Panc1 (cell line): ENCODE data around the gene EEIG2. TPM values are rescaled to one million over a fixed set of nuclear protein-coding genes. Genes with fewer than 3 reads are reported as not detected.
A peak's percentile ranks its signal among the peaks of the same experiment; 100 is the strongest.

Experiments
- ATAC-seq: fragments of 200-7000 bp; cut with Tn5 transposase; 2 replicates; pipeline ENCODE4 v1.9.1; 2020; ENCODE audit warnings: mild to moderate bottlenecking, moderate library complexity
- BruUV-seq: library from RNA; stranded (reverse); fragments of 400-500 nt; replicated peaks from 2 replicates; lab custom pipeline; 2021; lab: Mats Ljungman, UMichigan
- CTCF ChIA-PET: fragments of 300-600 bp; sonication (Branson Sonifier 250); formaldehyde crosslinking; loops from one replicate; lab custom pipeline; 2022; ENCODE audit warnings: antibody characterized with exemption; lab: Charles Lee
- POLR2A ChIA-PET: fragments of 300-600 bp; sonication (Branson Sonifier 250); formaldehyde crosslinking; loops from one replicate; lab custom pipeline; 2022; ENCODE audit warnings: antibody characterized with exemption; lab: Charles Lee
- DNase-seq: peaks from one replicate; pipeline ENCODE4 v3.0.0-alpha.2; 2010; ENCODE audit warnings: low read depth, low spot score
- H3K27ac ChIP-seq: 2 replicates; pipeline ENCODE4 v1.5.1; 2011; ENCODE audit warnings: mild to moderate bottlenecking, low read length, inconsistent platforms
- H3K27me3 ChIP-seq: fragments of 200-500 bp; sonication (Bioruptor generic); 2 replicates; pipeline ENCODE4 v1.6.0; 2014; ENCODE audit warnings: low read length, inconsistent platforms; ENCODE audit not compliant: control insufficient read depth, insufficient read depth
- H3K36me3 ChIP-seq: fragments of 200-500 bp; sonication (Bioruptor generic); 2 replicates; pipeline ENCODE4 v1.5.1; 2014; ENCODE audit warnings: inconsistent platforms, mild to moderate bottlenecking, low read length, moderate library complexity; ENCODE audit not compliant: control insufficient read depth, insufficient read depth
- H3K4me1 ChIP-seq: 2 replicates; pipeline ENCODE4 v1.5.1; 2011; ENCODE audit warnings: inconsistent platforms, mild to moderate bottlenecking, low read length, moderate library complexity; ENCODE audit not compliant: control insufficient read depth, insufficient read depth
- H3K4me3 ChIP-seq, 2 experiments: 2 replicates each; pipeline ENCODE4 v1.5.1; 2011 to 2012; ENCODE audit warnings: low read depth in 2 of 2, low read length in 2 of 2, mild to moderate bottlenecking in 2 of 2, inconsistent platforms in 1 of 2, moderate library complexity in 1 of 2
- H3K9me3 ChIP-seq: fragments of 200-500 bp; sonication (Bioruptor generic); 2 replicates; pipeline ENCODE4 v1.5.1; 2014; ENCODE audit warnings: low read depth, mild to moderate bottlenecking, inconsistent platforms, low read length, moderate library complexity; ENCODE audit not compliant: control insufficient read depth, insufficient read depth
- CTCF ChIP-seq: fragments of 450-650 bp; IDR thresholded peaks from 2 replicates; pipeline ENCODE4 v1.5.1; 2017; ENCODE audit warnings: mild to moderate bottlenecking
- POLR2AphosphoS5 ChIP-seq: IDR thresholded peaks from 2 replicates; pipeline ENCODE4 v1.6.1; 2012; ENCODE audit warnings: mild to moderate bottlenecking, low read depth, low read length, moderate library complexity
- REST ChIP-seq, 2 experiments: IDR thresholded peaks; 2 replicates each; pipeline ENCODE4 v1.6.1; 2011 to 2012; ENCODE audit warnings: low read depth in 2 of 2, control low read depth in 1 of 2, low read length in 1 of 2, mild to moderate bottlenecking in 1 of 2, moderate library complexity in 1 of 2; ENCODE audit not compliant: insufficient read depth in 1 of 2
- SIN3A ChIP-seq: IDR thresholded peaks from 2 replicates; pipeline ENCODE4 v1.6.1; 2012; ENCODE audit warnings: low read depth, mild to moderate bottlenecking, low read length, moderate library complexity, borderline replicate concordance; ENCODE audit not compliant: insufficient read depth
- TCF7L2 ChIP-seq: IDR thresholded peaks from 2 replicates; pipeline ENCODE4 v1.6.1; 2011; ENCODE audit warnings: mild to moderate bottlenecking, low read depth, low read length, inconsistent platforms
- in situ Hi-C: cut with HindIII; loops from 2 replicates; pipeline ENCODE4 v1.10.0; 2016; ENCODE audit warnings: low sequenced_read_pairs, low pct_unique_long_range_greater_than_20kb
- intact Hi-C: fragments of 100-400 bp; cut with micrococcal nuclease; formaldehyde crosslinking; loops from one replicate; pipeline ENCODE4 v1.10.0; 2022; ENCODE audit not compliant: unreplicated experiment
- total RNA-seq: library from RNA; stranded (reverse); gene quantifications from one replicate; pipeline ENCODE4 v1.2.1, GENCODE V29; 2021; ENCODE audit not compliant: unreplicated experiment

Gene EEIG2
- total RNA-seq, 1 experiment from 2014 or later, result 5.4 TPM

- ChIA-PET POLR2A (no interaction called here), CTCF (no interaction called here)
- no peak overlapping the region for H3K4me3 ChIP-seq
- DNase-seq (no peak), ATAC-seq (peak; percentile 85)
- no peaks in the 10 kb centered on the region for H3K27me3 ChIP-seq
- no peaks in the 10 kb centered on the region for H3K36me3 ChIP-seq
- TF ChIP-seq TCF7L2 (no peak), SIN3A (no peak), CTCF (peak; percentile 62), REST (IDR thresholded peaks at IDR 0.05; ENCODE audit: insufficient read depth in 1 of 2, low read depth in 2 of 2, low read length in 1 of 2) (no peak)
- BruUV-seq, result no TSS peak
- H3K4me1 ChIP-seq, result no peaks in the 10 kb centered on the region
- in situ Hi-C loops, result no loop called here
- intact Hi-C loops, result no loop called here
- H3K9me3 ChIP-seq, result no peaks in the 10 kb centered on the region
- no peak overlapping the region for H3K27ac ChIP-seq
These were observed 10.2 kb downstream of the EEIG2 start for GRCh38 chr1:108570128-108570527.

- TF ChIP-seq POLR2AphosphoS5 (no peak), SIN3A (no peak), REST (IDR thresholded peaks at IDR 0.05; ENCODE audit: insufficient read depth in 1 of 2, low read depth in 2 of 2, low read length in 1 of 2) (no peak), TCF7L2 (no peak), CTCF (no peak)
- intact Hi-C loops (no loop called here), in situ Hi-C loops (no loop called here)
- POLR2A ChIA-PET, result no interaction called here
- CTCF ChIA-PET, result no interaction called here
- DNase-seq (no peak), ATAC-seq (no peak)
- Histone ChIP-seq H3K36me3 (no peaks in the 10 kb centered on the region), H3K27ac (no peak overlapping the region), H3K4me1 (no peaks in the 10 kb centered on the region), H3K4me3 (no peak overlapping the region), H3K9me3 (no peaks in the 10 kb centered on the region), H3K27me3 (no peaks in the 10 kb centered on the region)
- BruUV-seq, result no TSS peak
These were observed 11.1 kb downstream of the EEIG2 start for GRCh38 chr1:108570998-108571401.
